ENCODE measurements around the gene FHIT.

Gene FHIT

GRCh38 chr3:59994732-59995304 lies 1256.4 kb downstream of the FHIT start:
- H3K4me3 ChIP-seq (ENCODE audit: low read depth, low read length), result no peak overlapping the region
- TF ChIP-seq CTCF (conservative IDR thresholded peaks at IDR 0.05; ENCODE audit: low read depth, low read length), result no peak
- DNase-seq (ENCODE audit: low read depth), result no peak

- TF ChIP-seq CTCF (conservative IDR thresholded peaks at IDR 0.05; ENCODE audit: low read depth, low read length), result no peak
- no peak for DNase-seq (ENCODE audit: low read depth)
- H3K4me3 ChIP-seq (ENCODE audit: low read depth, low read length), result no peak overlapping the region
These were observed 1258.7 kb downstream of the FHIT start for GRCh38 chr3:59992578-59992977.

DNA sequence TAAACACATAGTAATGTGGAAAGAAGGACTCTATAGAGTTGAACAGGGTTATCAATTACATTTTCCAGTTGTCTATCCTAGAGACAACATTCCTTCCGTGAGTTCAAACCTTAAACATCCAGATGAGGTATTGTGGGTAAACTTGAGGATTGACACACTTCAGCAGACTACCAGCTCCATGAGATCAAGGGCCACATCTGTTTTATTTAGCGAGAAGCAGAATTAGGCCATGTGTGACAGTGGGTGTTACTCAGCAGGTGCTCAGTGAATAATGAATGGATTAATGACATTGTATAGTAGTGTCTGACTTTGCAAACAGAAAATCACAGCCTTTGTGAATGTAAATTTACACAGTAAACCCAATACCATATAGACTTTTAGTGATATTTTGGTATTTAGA lies 1260.3 kb downstream of the FHIT start:
- TF ChIP-seq CTCF (conservative IDR thresholded peaks at IDR 0.05; ENCODE audit: low read depth, low read length), result no peak
- H3K4me3 ChIP-seq (ENCODE audit: low read depth, low read length), result no peak overlapping the region
- no peak for DNase-seq (ENCODE audit: low read depth)

- no peak for DNase-seq (ENCODE audit: low read depth)
- no peak overlapping the region for H3K4me3 ChIP-seq (ENCODE audit: low read depth, low read length)
- no peak for TF ChIP-seq CTCF (conservative IDR thresholded peaks at IDR 0.05; ENCODE audit: low read depth, low read length)
These were observed 1268.7 kb downstream of the FHIT start for GRCh38 chr3:59982510-59982909.

DNA sequence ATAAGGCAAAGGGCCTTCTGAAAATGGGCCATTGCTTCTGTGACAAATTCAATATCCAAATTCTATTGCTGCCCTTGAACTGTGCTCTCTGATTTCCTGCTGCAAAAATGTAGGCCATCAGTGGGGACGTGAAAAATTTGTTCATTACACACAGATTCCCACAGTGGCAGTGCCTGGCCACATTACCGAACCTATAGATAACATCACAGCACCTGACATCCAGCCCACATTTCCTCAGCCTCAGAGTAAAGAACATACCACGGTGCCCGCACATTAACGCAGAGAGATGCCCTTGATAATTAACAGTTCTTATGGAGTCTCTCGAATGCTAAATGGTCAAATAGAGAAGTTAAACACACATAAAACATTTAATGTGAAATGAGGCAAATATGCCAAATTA lies 1269.9 kb downstream of the FHIT start:
- no peak for DNase-seq (ENCODE audit: low read depth)
- H3K4me3 ChIP-seq (ENCODE audit: low read depth, low read length), result no peak overlapping the region
- no peak for TF ChIP-seq CTCF (conservative IDR thresholded peaks at IDR 0.05; ENCODE audit: low read depth, low read length)

GRCh38 chr3:59980576-59980975 lies 1270.7 kb downstream of the FHIT start:
- DNase-seq (ENCODE audit: low read depth), result no peak
- no peak overlapping the region for H3K4me3 ChIP-seq (ENCODE audit: low read depth, low read length)
- no peak for TF ChIP-seq CTCF (conservative IDR thresholded peaks at IDR 0.05; ENCODE audit: low read depth, low read length)

DNA sequence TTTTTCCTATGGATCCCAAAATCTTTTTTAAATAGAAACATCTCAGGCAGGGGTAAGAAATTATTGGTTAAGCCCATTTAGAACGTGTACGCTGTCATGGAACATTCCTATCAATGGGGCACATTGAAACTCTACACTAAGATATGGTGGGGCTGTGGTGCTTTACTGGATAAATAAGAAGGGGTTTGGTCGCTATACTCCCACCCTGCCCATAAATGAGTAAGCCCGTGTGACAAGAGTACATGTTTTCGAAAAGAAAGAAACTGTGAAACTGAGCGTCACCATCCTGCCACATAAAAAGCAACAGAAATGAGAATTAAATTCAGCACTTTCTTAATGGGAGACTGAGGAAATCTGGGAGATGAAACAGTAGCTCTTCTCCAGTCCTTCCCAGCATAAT lies 1271.7 kb downstream of the FHIT start:
- no peak for TF ChIP-seq CTCF (conservative IDR thresholded peaks at IDR 0.05; ENCODE audit: low read depth, low read length)
- DNase-seq (ENCODE audit: low read depth), result no peak
- no peak overlapping the region for H3K4me3 ChIP-seq (ENCODE audit: low read depth, low read length)
